ENCODE measurements around the gene ZNF618.

The ZNF618 gene

GRCh38 chr9:113876151-113876992, at the start of gene ZNF618:
ZNF618 (plus strand) TSS chr9:113876309; CDS start chr9:113876381, 72 bp downstream.
- Mint-ChIP-seq H3K36me3 (ENCODE audit: low read depth) (no peaks in the 10 kb centered on the region), H3K27me3 (ENCODE audit: low read depth) (peaks cover 52% of the 10 kb centered on the region), H3K4me3 (peak within 1 kb of the TSS; percentile 91), H3K9me3 (no peaks in the 10 kb centered on the region), H3K27ac (no peak within 1 kb of the TSS), H3K4me1 (ENCODE audit: low read depth) (peaks cover 7% of the 10 kb centered on the region)

- H3K4me3 Mint-ChIP-seq = no peak overlapping the region
These were observed 47.9 kb upstream of the ZNF618 start for GRCh38 chr9:113828221-113828620.

GRCh38 chr9:113837334-113837733, 38.8 kb upstream of the ZNF618 start:
- Mint-ChIP-seq H3K36me3 (ENCODE audit: low read depth) (no peaks in the 10 kb centered on the region), H3K27me3 (ENCODE audit: low read depth) (peaks cover 6% of the 10 kb centered on the region), H3K27ac (no peak overlapping the region), H3K4me3 (no peak overlapping the region), H3K9me3 (no peaks in the 10 kb centered on the region), H3K4me1 (ENCODE audit: low read depth) (no peaks in the 10 kb centered on the region)

More at GRCh38 chr9:113828221-113828620, 47.9 kb upstream of the ZNF618 start:
- Mint-ChIP-seq H3K36me3 (ENCODE audit: low read depth) (no peaks in the 10 kb centered on the region), H3K27ac (no peak overlapping the region), H3K9me3 (no peaks in the 10 kb centered on the region), H3K4me1 (ENCODE audit: low read depth) (peaks cover 2% of the 10 kb centered on the region), H3K27me3 (ENCODE audit: low read depth) (peaks cover 16% of the 10 kb centered on the region)

- Mint-ChIP-seq H3K4me3 (no peak overlapping the region), H3K9me3 (peaks cover 4% of the 10 kb centered on the region), H3K36me3 (ENCODE audit: low read depth) (no peaks in the 10 kb centered on the region), H3K27ac (no peak overlapping the region), H3K27me3 (ENCODE audit: low read depth) (peaks cover 6% of the 10 kb centered on the region), H3K4me1 (ENCODE audit: low read depth) (no peaks in the 10 kb centered on the region)
These were observed 34.0 kb upstream of the ZNF618 start for GRCh38 chr9:113842086-113842485.

- no peak overlapping the region for H3K4me3 Mint-ChIP-seq
- H3K36me3 Mint-ChIP-seq (ENCODE audit: low read depth) = no peaks in the 10 kb centered on the region
- peaks cover 6% of the 10 kb centered on the region for H3K27me3 Mint-ChIP-seq (ENCODE audit: low read depth)
- no peak overlapping the region for H3K27ac Mint-ChIP-seq
- H3K9me3 Mint-ChIP-seq = peaks cover 4% of the 10 kb centered on the region
- no peaks in the 10 kb centered on the region for H3K4me1 Mint-ChIP-seq (ENCODE audit: low read depth)
These were observed 31.6 kb upstream of the ZNF618 start for GRCh38 chr9:113844466-113844865.

GRCh38 chr9:113851359-113851758, 24.8 kb upstream of the ZNF618 start:
- Mint-ChIP-seq H3K36me3 (ENCODE audit: low read depth) (no peaks in the 10 kb centered on the region), H3K27ac (no peak overlapping the region), H3K27me3 (ENCODE audit: low read depth) (no peaks in the 10 kb centered on the region), H3K4me1 (ENCODE audit: low read depth) (no peaks in the 10 kb centered on the region), H3K9me3 (peaks cover 14% of the 10 kb centered on the region), H3K4me3 (no peak overlapping the region)

- Mint-ChIP-seq H3K36me3 (ENCODE audit: low read depth) (no peaks in the 10 kb centered on the region), H3K27ac (no peak overlapping the region), H3K9me3 (peaks cover 14% of the 10 kb centered on the region), H3K27me3 (ENCODE audit: low read depth) (no peaks in the 10 kb centered on the region), H3K4me3 (no peak overlapping the region), H3K4me1 (ENCODE audit: low read depth) (no peaks in the 10 kb centered on the region)
These were observed 24.2 kb upstream of the ZNF618 start for GRCh38 chr9:113851873-113852272.

- Mint-ChIP-seq H3K4me1 (ENCODE audit: low read depth) (no peaks in the 10 kb centered on the region), H3K9me3 (peaks cover 14% of the 10 kb centered on the region), H3K27ac (no peak overlapping the region), H3K27me3 (ENCODE audit: low read depth) (no peaks in the 10 kb centered on the region), H3K36me3 (ENCODE audit: low read depth) (no peaks in the 10 kb centered on the region), H3K4me3 (no peak overlapping the region)
These were observed 22.8 kb upstream of the ZNF618 start for GRCh38 chr9:113853333-113853732.

- no peak overlapping the region for H3K27ac Mint-ChIP-seq
- no peaks in the 10 kb centered on the region for H3K4me1 Mint-ChIP-seq (ENCODE audit: low read depth)
- peaks cover 2% of the 10 kb centered on the region for H3K27me3 Mint-ChIP-seq (ENCODE audit: low read depth)
- H3K36me3 Mint-ChIP-seq (ENCODE audit: low read depth) = no peaks in the 10 kb centered on the region
- no peak overlapping the region for H3K4me3 Mint-ChIP-seq
- peaks cover 14% of the 10 kb centered on the region for H3K9me3 Mint-ChIP-seq
These were observed 21.8 kb upstream of the ZNF618 start for GRCh38 chr9:113854310-113854709.

GRCh38 chr9:113857875-113858274, 18.2 kb upstream of the ZNF618 start:
- Mint-ChIP-seq H3K9me3 (no peaks in the 10 kb centered on the region), H3K27ac (no peak overlapping the region), H3K4me3 (no peak overlapping the region), H3K36me3 (ENCODE audit: low read depth) (no peaks in the 10 kb centered on the region), H3K4me1 (ENCODE audit: low read depth) (no peaks in the 10 kb centered on the region), H3K27me3 (ENCODE audit: low read depth) (peaks cover 7% of the 10 kb centered on the region)

- H3K4me1 Mint-ChIP-seq (ENCODE audit: low read depth) = no peaks in the 10 kb centered on the region
- H3K36me3 Mint-ChIP-seq (ENCODE audit: low read depth) = no peaks in the 10 kb centered on the region
- peaks cover 7% of the 10 kb centered on the region for H3K27me3 Mint-ChIP-seq (ENCODE audit: low read depth)
- H3K9me3 Mint-ChIP-seq = no peaks in the 10 kb centered on the region
- H3K4me3 Mint-ChIP-seq = no peak overlapping the region
- H3K27ac Mint-ChIP-seq = no peak overlapping the region
These were observed 17.8 kb upstream of the ZNF618 start for GRCh38 chr9:113858282-113858681.

- H3K36me3 Mint-ChIP-seq (ENCODE audit: low read depth) = no peaks in the 10 kb centered on the region
- no peak overlapping the region for H3K4me3 Mint-ChIP-seq
- H3K9me3 Mint-ChIP-seq = no peaks in the 10 kb centered on the region
- no peak overlapping the region for H3K27ac Mint-ChIP-seq
- H3K4me1 Mint-ChIP-seq (ENCODE audit: low read depth) = no peaks in the 10 kb centered on the region
- peaks cover 10% of the 10 kb centered on the region for H3K27me3 Mint-ChIP-seq (ENCODE audit: low read depth)
These were observed 12.8 kb upstream of the ZNF618 start for GRCh38 chr9:113863345-113863744.

- Mint-ChIP-seq H3K36me3 (ENCODE audit: low read depth) (no peaks in the 10 kb centered on the region), H3K4me3 (no peak overlapping the region), H3K27ac (no peak overlapping the region), H3K27me3 (ENCODE audit: low read depth) (peaks cover 15% of the 10 kb centered on the region), H3K9me3 (no peaks in the 10 kb centered on the region), H3K4me1 (ENCODE audit: low read depth) (no peaks in the 10 kb centered on the region)
These were observed 7.6 kb upstream of the ZNF618 start for GRCh38 chr9:113868501-113868900.

GRCh38 chr9:113872485-113873143, 3.5 kb upstream of the ZNF618 start:
- H3K27me3 Mint-ChIP-seq (ENCODE audit: low read depth) = peaks cover 42% of the 10 kb centered on the region
- H3K27ac Mint-ChIP-seq = no peak overlapping the region
- H3K9me3 Mint-ChIP-seq = no peaks in the 10 kb centered on the region
- no peaks in the 10 kb centered on the region for H3K36me3 Mint-ChIP-seq (ENCODE audit: low read depth)
- no peak overlapping the region for H3K4me3 Mint-ChIP-seq
- H3K4me1 Mint-ChIP-seq (ENCODE audit: low read depth) = peaks cover 3% of the 10 kb centered on the region

GRCh38 chr9:113873446-113873845, 2.7 kb upstream of the ZNF618 start:
- Mint-ChIP-seq H3K27ac (no peak overlapping the region), H3K27me3 (ENCODE audit: low read depth) (peaks cover 47% of the 10 kb centered on the region), H3K4me3 (no peak overlapping the region), H3K36me3 (ENCODE audit: low read depth) (no peaks in the 10 kb centered on the region), H3K9me3 (no peaks in the 10 kb centered on the region), H3K4me1 (ENCODE audit: low read depth) (peaks cover 3% of the 10 kb centered on the region)

All from T-helper 1 cell treated with Interleukin-12 subunit alpha and Interleukin-12 subunit beta and Interleukin-4 antibody, amounts not matched to agents 30 μg/mL and 1 μg/mL, for 36 hours (primary cell).